ENCODE measurements around the gene BCL6B. TPM values are rescaled to one million over a fixed set of nuclear protein-coding genes. Genes with fewer than 3 reads are reported as not detected.

Gene BCL6B
- total and polyA plus RNA-seq, 2 experiments from 2014 or later = 3.3 to 4.5 TPM

GRCh38 chr17:7035591-7036368, 12.9 kb downstream of the BCL6B start, which contains the start of gene SLC16A13:
Gene SLC16A13 (plus strand): TSS chr17:7036015. CDS start chr17:7036383, 368 bp downstream.
- Mint-ChIP-seq H3K36me3 (ENCODE audit: low read depth) (peaks cover 3% of the 10 kb centered on the region; the same call in 1 of the 3 replicates), H3K9me3 (0 out of 3 replicates have a peak, but pooled peaks cover 3% of the 10 kb centered on the region), H3K27me3 (ENCODE audit: insufficient read depth, low read depth, poor library complexity) (peaks cover 8% of the 10 kb centered on the region), H3K27ac (peak within 1 kb of the TSS; percentile 91), H3K4me1 (peaks cover 17% of the 10 kb centered on the region), H3K4me3 (peak within 1 kb of the TSS; percentile 92)
- peaks cover 10% of the 10 kb centered on the region for H3K4me1 ChIP-seq (ENCODE audit: insufficient read depth)
- no peaks in the 10 kb centered on the region for H3K9me2 ChIP-seq (ENCODE audit: insufficient read depth)
- no peaks in the 10 kb centered on the region; the same call in 1 of the 2 replicates for H3K27me3 ChIP-seq (ENCODE audit: insufficient read depth)
- peak within 1 kb of the TSS; percentile 85; the same call in 1 of the 2 replicates for H3K27ac ChIP-seq (ENCODE audit: low read depth)
- no peaks in the 10 kb centered on the region for H3K36me3 ChIP-seq (ENCODE audit: insufficient read depth)
- no peaks in the 10 kb centered on the region; the same call in 1 of the 2 replicates for H4K20me1 ChIP-seq (replicated peaks; ENCODE audit: insufficient read depth)
- peaks cover 8% of the 10 kb centered on the region; the same call in 1 of the 2 replicates for H3F3A ChIP-seq (replicated peaks; ENCODE audit: low read depth)
- H3K4me2 ChIP-seq = peak within 1 kb of the TSS; percentile 99
- peak; percentile 90 for ATAC-seq
- no peaks in the 10 kb centered on the region for H3K79me2 ChIP-seq (replicated peaks; ENCODE audit: insufficient read depth)
- H2AFZ ChIP-seq = peak within 1 kb of the TSS; percentile 100
- H3K4me3 ChIP-seq = peak within 1 kb of the TSS; percentile 97
- no peak for TF ChIP-seq ZNF114 (CRISPR knock-in tag; IDR thresholded peaks at IDR 0.05)
- TF ChIP-seq POLR2AphosphoS5 (IDR thresholded peaks at IDR 0.05; ENCODE audit: low read depth) = peak; percentile 91
- TF ChIP-seq JUNB (IDR thresholded peaks at IDR 0.05; ENCODE audit: unreplicated experiment) = no peak
- no peak for TF ChIP-seq EZH2 (IDR thresholded peaks at IDR 0.05; ENCODE audit: low read depth, unreplicated experiment)
- no peak for TF ChIP-seq REST (IDR thresholded peaks at IDR 0.05; ENCODE audit: unreplicated experiment)
- peak; percentile 99 for DNase-seq (ENCODE audit: low spot score)

GRCh38 chr17:7038025-7038862, 15.4 kb downstream of the BCL6B start:
- no peaks in the 10 kb centered on the region for H3K9me2 ChIP-seq (ENCODE audit: insufficient read depth)
- no peaks in the 10 kb centered on the region for H3K79me2 ChIP-seq (replicated peaks; ENCODE audit: insufficient read depth)
- Mint-ChIP-seq H3K36me3 (ENCODE audit: low read depth) (peaks cover 3% of the 10 kb centered on the region; the same call in 1 of the 3 replicates), H3K9me3 (no peaks in the 10 kb centered on the region), H3K4me3 (peak overlapping the region; percentile 8; the same call in 1 of the 3 replicates), H3K27ac (no peak overlapping the region), H3K4me1 (peaks cover 27% of the 10 kb centered on the region), H3K27me3 (ENCODE audit: insufficient read depth, low read depth, poor library complexity) (peaks cover 26% of the 10 kb centered on the region)
- TF ChIP-seq CTCF (conservative IDR thresholded peaks at IDR 0.05; ENCODE audit: low read depth in 2 of 2) (peak in 1 of 2 experiments; percentile 47; a peak in 3 of 4 replicates), STAT1 (IDR thresholded peaks at IDR 0.05; ENCODE audit: unreplicated experiment) (no peak), EZH2phosphoT487 (IDR thresholded peaks at IDR 0.05; ENCODE audit: unreplicated experiment) (no peak), POLR2AphosphoS5 (IDR thresholded peaks at IDR 0.05; ENCODE audit: low read depth) (0 out of 2 replicates have a peak, but pooled peaks have one; percentile 25)
- H3K36me3 ChIP-seq (ENCODE audit: insufficient read depth) = no peaks in the 10 kb centered on the region
- peaks cover 20% of the 10 kb centered on the region for H3K4me1 ChIP-seq (ENCODE audit: insufficient read depth)
- no peak overlapping the region for H3K4me3 ChIP-seq
- no peak overlapping the region for H2AFZ ChIP-seq
- H3F3A ChIP-seq (replicated peaks; ENCODE audit: low read depth) = peaks cover 19% of the 10 kb centered on the region; the same call in 1 of the 2 replicates
- peaks cover 24% of the 10 kb centered on the region for H3K27me3 ChIP-seq (ENCODE audit: insufficient read depth)
- no peak overlapping the region for H3K4me2 ChIP-seq
- H3K27ac ChIP-seq (ENCODE audit: low read depth) = no peak overlapping the region
- peaks cover 6% of the 10 kb centered on the region for H4K20me1 ChIP-seq (replicated peaks; ENCODE audit: insufficient read depth)
- DNase-seq (ENCODE audit: low spot score) = no peak
- ATAC-seq = no peak

Data from GM23338 (cell line).